ENCODE measurements around the gene TMEM53. TPM values are rescaled to one million over a fixed set of nuclear protein-coding genes. Genes with fewer than 3 reads are reported as not detected.

The TMEM53 gene
- total and polyA plus RNA-seq, 2 of the 8 experiments (the other 6 are each of a cell fraction or from before 2014, with no cell fraction given), result 6.7 to 27.9 TPM

- TF ChIP-seq, protein P1, sequence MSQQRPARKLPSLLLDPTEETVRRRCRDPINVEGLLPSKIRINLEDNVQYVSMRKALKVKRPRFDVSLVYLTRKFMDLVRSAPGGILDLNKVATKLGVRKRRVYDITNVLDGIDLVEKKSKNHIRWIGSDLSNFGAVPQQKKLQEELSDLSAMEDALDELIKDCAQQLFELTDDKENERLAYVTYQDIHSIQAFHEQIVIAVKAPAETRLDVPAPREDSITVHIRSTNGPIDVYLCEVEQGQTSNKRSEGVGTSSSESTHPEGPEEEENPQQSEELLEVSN (IDR thresholded peaks at IDR 0.05), result no peak
- TF ChIP-seq BACH1 (IDR thresholded peaks at IDR 0.05; ENCODE audit: low read length), result no peak
- TF ChIP-seq HDAC2 (IDR thresholded peaks at IDR 0.05; ENCODE audit: borderline replicate concordance in 1 of 2, low read depth in 2 of 2, low read length in 2 of 2), result no peak
- TF ChIP-seq CBX8 (IDR thresholded peaks at IDR 0.05; ENCODE audit: borderline replicate concordance, low read depth, low read length), result no peak
- no peak for TF ChIP-seq SP2 (IDR thresholded peaks at IDR 0.05; ENCODE audit: low read length)
- no peak for TF ChIP-seq CTBP2 (IDR thresholded peaks at IDR 0.05; ENCODE audit: borderline replicate concordance, insufficient read depth, insufficient read length, low read length)
These were observed 48.9 kb downstream of the TMEM53 start (continued) for GRCh38 chr1:44625348-44625747.

All from H1 (cell line).